Retinal pigment epithelial cell (primary cell): ENCODE measurements around the gene ATP2B2.
A peak's percentile ranks its signal among the peaks of the same experiment; 100 is the strongest.

Source experiments
- DNase-seq: peaks from one replicate; pipeline ENCODE4 v3.0.0-alpha.2; 2010; ENCODE audit warnings: low read depth
- H3K4me3 ChIP-seq: 2 replicates; pipeline ENCODE4 v1.5.1; 2011; ENCODE audit warnings: mild to moderate bottlenecking, low read length, control low read depth, moderate library complexity
- TF ChIP-seq, protein P1 (sequence below): conservative IDR thresholded peaks from 2 replicates; pipeline ENCODE4 v1.5.1; 2011; ENCODE audit warnings: low read depth, low read length, control low read depth, inconsistent platforms

Gene ATP2B2

GRCh38 chr3:10327592-10327991 lies 177.8 kb downstream of the ATP2B2 start:
- DNase-seq: no peak
- TF ChIP-seq, protein P1, sequence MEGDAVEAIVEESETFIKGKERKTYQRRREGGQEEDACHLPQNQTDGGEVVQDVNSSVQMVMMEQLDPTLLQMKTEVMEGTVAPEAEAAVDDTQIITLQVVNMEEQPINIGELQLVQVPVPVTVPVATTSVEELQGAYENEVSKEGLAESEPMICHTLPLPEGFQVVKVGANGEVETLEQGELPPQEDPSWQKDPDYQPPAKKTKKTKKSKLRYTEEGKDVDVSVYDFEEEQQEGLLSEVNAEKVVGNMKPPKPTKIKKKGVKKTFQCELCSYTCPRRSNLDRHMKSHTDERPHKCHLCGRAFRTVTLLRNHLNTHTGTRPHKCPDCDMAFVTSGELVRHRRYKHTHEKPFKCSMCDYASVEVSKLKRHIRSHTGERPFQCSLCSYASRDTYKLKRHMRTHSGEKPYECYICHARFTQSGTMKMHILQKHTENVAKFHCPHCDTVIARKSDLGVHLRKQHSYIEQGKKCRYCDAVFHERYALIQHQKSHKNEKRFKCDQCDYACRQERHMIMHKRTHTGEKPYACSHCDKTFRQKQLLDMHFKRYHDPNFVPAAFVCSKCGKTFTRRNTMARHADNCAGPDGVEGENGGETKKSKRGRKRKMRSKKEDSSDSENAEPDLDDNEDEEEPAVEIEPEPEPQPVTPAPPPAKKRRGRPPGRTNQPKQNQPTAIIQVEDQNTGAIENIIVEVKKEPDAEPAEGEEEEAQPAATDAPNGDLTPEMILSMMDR: no peak
- no peak overlapping the region for H3K4me3 ChIP-seq

GRCh38 chr3:10322352-10322710 lies 183.1 kb downstream of the ATP2B2 start:
- TF ChIP-seq, protein P1: peak; percentile 45
- no peak overlapping the region for H3K4me3 ChIP-seq
- no peak for DNase-seq

DNA sequence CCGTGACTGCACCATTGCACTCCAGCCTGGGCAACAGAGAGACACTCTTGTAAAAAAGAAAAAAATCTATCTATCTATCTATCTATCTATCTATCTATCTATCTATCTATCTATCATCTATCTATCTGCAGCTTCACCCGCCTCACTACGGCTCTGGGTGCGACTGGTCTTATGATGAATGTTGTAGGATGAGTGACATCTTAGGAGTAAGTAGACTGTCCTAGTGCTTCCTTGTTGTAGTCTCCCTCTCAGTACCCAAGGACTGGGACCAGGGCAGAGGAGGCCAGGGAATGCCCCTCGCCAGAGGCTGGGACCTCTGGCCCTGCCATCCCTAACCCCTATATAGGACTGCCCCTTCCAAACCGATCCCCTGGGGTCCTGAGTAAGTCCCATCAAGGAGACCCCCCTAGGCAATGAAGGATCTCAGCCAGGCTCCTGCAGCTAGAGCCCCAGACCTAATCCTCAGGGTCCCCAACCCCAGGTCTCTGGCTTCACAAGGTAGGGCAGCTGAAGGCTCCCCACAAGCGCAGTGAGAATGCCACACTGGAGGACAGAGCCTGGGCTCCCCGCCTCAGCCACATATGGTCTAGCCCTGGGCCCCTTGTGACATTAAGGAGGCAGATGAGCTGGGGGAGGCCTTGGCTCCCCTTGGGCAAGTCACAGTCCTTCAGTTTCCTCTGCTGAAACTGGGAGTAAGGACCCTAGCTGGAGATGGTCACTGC lies 183.6 kb downstream of the ATP2B2 start:
- TF ChIP-seq, protein P1: no peak
- no peak overlapping the region for H3K4me3 ChIP-seq
- DNase-seq: no peak

DNA sequence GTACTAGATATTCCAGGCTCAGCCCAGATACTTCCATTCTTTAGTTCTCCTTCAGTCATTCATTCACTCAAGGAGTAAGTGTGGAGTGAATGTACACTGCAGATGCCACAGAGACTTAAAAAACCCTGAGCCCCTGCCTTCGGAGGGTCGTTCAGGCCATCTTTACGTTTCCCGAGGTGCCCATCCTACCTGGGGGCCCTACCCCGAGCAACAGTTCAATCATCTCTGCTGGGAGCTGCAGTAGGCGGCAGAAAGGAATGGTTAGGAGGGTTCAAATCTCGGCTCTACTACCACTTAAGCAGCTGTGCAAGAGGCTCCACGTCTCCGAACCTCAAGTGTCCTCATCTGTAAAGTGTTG lies 185.1 kb downstream of the ATP2B2 start:
- TF ChIP-seq, protein P1: no peak
- H3K4me3 ChIP-seq: peak overlapping the region; percentile 85
- no peak for DNase-seq

DNA sequence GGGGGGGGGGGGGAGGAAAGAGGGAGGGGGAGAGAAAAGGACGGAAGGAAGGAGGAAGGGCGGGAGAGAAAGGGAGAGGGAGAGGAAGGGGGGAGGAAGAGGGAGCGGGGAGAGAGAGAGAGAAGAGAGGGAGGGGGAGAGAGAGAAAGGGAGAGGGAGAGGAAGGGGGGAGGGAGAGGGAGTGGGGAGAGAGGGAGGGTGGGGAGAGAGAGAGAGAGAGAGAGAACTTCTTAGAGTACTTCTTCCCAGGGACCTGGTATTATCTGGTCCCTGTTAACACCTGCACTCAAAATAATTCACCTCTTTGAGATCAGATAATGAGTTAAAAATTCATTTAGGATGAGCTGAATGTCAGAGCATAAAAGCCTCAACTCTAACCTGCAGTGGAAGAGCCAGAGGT lies 185.6 kb downstream of the ATP2B2 start:
- TF ChIP-seq, protein P1: no peak
- peak overlapping the region; percentile 85 for H3K4me3 ChIP-seq
- no peak for DNase-seq

- no peak for DNase-seq
- H3K4me3 ChIP-seq: peak overlapping the region; percentile 5
- TF ChIP-seq, protein P1: no peak
Measured at GRCh38 chr3:10319251-10319650, 186.1 kb downstream of the ATP2B2 start.

DNA sequence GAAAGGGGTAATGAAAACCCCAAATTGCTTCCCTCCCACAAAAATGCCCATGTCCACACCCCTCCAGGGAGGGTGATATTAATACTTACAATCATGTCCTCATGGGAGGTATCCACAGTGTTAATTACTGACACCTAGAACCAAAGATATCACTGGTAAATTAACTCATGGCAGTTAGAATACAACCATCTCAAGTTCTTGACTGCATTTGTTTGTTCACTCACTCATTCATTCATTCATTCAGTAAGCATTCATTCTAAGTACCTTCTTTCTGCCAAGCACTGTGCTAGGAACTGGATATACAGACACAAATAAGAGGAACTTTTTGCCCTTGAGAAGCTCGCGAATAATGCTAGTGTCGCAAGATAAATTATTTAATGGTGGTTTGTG lies 187.4 kb downstream of the ATP2B2 start:
- DNase-seq: no peak
- H3K4me3 ChIP-seq: no peak overlapping the region
- TF ChIP-seq, protein P1: no peak
